Measurements from ENCODE around the gene GP1BB.
"Not testable (repeated sequence)": the region's sequence is repeated elsewhere in the genome, so short reads cannot be mapped to it uniquely, and the experiment has no call there.

Gene GP1BB

DNA sequence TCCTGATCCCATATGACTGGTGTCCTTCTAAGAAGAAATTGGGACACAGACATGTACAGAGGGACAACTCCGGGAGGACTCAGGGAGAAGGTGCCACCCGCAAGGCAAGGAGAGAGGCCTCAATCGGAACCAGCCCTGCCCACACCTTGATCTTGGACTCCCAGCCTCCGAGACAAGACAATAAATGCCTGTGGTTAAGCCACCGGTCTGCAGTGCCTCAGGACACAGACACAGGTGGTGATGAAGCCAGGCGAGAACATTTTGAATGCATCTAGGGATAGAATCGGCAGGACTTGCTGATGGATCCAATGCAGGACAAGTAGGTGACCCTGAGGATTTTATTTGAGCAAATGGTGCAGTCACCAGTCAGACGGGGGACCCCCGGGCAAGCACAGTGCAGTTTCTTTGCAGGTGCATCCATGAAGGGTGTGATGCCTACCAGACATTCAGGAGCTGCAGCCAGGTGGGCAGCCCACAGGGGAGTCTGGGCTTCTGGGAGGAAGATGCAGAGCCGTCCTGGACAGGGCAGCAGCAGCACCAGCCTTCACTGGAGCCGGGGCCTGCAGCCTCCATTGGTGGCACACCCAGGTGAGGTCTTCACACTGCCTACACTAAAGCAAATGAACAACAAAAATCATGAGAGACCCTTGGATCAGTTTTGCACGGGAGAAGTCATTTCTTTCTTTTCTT lies 29.2 kb upstream of the GP1BB start:
- no peak for DNase-seq (ENCODE audit: low spot score)

DNA sequence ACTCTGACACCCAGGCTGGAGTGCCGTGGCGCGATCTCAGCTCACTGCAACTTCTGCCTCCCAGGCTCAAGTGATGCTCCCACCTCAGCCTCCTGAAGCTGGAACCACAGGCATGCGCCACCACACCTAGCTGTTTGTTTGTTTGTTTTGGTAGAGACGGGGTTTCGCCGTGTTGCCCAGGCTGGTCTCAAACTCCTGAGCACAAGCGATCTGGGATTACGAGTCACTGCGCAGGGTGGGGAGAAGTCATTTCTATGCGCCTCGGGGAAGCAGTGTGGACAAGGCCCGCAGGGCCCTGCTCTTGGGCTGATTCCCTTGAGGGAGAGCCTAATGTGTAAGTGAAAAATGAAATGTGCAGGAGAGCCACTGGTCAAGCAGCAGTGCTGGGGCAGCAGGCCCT lies 28.6 kb upstream of the GP1BB start:
- no peak for DNase-seq (ENCODE audit: low spot score)

DNA sequence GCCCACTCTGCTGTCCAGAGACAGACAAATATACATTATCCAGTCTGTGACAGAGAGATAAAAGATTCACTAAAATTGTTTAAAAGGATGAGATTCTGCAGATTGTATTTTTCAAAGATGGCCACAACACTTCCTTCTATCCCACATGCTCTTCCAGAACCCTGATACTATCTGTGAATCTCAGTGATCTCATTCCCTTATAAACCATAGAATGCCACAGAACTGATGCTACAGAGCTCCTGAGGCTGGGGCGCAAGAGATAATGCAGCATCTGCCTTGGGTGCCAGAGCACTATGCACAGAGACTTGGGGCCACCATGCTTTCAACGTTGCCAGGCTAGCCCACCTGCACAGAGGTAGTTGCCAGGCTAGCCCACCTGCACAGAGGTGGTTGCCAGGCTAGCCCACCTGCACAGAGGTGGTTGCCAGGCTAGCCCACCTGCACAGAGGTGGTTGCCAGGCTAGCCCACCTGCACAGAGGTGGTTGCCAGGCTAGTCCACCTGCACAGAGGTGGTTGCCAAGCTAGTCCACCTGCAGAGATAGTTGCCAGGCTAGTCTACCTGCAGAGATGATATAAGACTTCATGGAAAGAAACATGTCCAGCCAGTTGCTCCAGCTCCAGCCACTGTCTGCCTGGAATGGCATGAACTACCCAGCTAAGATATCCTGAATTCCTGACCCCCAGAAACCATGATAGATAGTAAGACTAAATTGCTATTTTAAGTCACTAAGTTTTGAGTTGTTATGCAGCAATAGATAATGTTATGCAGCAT lies 26.6 kb upstream of the GP1BB start:
- DNase-seq (ENCODE audit: low spot score) = no peak

GRCh38 chr22:19697871-19698270 lies 25.5 kb upstream of the GP1BB start:
- not testable (repeated sequence) for DNase-seq (ENCODE audit: low spot score)

GRCh38 chr22:19700790-19701419 lies 22.4 kb upstream of the GP1BB start:
- no peak for DNase-seq (ENCODE audit: low spot score)

GRCh38 chr22:19701420-19702145 lies 21.8 kb upstream of the GP1BB start:
- no peak for DNase-seq (ENCODE audit: low spot score)

GRCh38 chr22:19703869-19704268 lies 19.5 kb upstream of the GP1BB start:
- no peak for DNase-seq (ENCODE audit: low spot score)

DNA sequence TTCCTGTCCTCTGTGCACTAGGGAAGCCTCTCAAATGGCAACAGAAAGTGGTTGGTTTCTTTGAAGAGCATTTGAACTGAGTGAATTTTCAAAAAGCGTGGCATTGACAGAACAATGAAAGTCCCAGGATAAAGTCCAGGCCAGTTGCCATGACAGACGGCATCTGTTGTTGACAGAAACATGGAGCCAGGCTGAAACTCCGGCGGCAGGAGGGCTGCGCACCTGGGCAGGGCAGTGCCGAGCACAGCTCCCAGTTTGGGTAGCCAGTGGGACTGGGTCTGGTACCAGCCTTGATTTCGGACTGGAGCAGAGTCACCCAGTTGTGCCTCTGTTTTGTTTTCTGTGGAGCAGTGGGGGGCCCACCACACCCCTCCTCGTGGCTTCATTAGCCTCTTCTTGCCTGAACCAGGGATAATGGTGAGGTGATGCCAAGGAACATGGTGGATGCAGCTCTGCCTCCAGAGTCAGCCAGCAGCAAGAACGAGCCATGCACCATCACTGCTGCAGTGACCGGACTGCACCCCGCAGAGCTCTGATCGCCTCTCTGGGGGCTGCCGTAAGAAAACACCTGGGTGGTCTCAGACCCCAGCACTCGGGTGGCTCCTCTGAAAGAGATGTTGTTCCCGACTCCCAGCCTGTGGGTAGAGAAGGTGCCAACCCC lies 18.9 kb upstream of the GP1BB start:
- no peak for DNase-seq (ENCODE audit: low spot score)

GRCh38 chr22:19705181-19705934 lies 18.0 kb upstream of the GP1BB start:
- no peak for DNase-seq (ENCODE audit: low spot score)

DNA sequence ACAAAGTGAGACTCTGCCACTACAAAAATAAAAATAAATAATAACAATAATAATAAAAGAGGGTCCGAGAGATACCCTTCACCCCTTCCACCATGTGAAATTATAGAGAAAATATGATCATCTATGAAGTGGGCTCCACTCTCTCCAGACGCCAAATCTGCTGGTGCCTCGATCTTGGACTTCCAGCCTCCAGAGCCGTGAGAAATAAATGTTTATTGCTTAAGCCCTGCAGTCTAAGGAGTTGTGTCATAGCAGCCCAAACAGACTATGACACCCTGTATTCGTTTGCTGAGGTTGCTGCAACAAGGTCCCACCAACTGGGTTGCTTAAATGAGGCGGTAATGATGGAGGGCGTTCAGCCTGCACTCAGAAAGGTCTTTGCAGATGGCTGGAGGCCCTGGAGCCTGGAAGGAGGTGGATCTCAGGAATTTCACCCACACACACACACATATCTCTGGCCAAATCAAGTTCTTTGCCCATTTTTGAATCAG lies 16.6 kb upstream of the GP1BB start:
- DNase-seq (ENCODE audit: low spot score) = no peak

- no peak for DNase-seq (ENCODE audit: low spot score)
These were observed 15.7 kb upstream of the GP1BB start for GRCh38 chr22:19707347-19708290.

DNA sequence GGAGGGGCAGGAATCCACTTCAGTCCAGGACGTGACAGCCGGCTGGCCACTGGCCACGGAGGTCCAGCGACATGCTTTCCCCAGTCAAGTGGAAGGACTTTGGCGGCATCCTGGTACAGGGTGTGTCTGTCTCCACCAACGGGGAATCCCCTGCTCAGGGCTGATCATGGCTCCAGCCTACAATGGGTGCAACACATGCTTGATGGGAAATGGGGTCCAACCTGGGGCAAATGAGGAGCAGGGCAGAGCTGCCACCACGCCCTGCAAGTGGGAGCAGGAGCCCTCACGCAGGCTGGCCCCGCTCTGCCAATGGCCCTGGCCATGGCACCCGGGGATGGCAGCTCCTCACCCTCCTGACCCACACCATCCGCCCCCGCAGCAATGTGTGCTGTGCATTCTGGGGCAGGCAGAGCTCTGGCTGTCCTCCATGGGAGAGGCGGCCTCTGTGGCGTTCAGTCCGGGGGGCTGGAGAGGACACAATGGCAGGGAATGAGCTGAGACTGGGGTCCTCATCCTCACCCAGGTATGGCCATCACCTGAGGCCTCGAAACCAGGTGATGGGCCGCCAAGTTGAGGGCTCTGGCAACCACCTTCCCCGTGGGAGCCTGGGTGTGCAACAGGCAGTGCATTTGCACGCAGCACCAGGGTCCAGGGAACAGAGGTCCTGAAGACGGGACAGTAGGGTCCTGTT lies 14.9 kb upstream of the GP1BB start:
- no peak for DNase-seq (ENCODE audit: low spot score)

DNA sequence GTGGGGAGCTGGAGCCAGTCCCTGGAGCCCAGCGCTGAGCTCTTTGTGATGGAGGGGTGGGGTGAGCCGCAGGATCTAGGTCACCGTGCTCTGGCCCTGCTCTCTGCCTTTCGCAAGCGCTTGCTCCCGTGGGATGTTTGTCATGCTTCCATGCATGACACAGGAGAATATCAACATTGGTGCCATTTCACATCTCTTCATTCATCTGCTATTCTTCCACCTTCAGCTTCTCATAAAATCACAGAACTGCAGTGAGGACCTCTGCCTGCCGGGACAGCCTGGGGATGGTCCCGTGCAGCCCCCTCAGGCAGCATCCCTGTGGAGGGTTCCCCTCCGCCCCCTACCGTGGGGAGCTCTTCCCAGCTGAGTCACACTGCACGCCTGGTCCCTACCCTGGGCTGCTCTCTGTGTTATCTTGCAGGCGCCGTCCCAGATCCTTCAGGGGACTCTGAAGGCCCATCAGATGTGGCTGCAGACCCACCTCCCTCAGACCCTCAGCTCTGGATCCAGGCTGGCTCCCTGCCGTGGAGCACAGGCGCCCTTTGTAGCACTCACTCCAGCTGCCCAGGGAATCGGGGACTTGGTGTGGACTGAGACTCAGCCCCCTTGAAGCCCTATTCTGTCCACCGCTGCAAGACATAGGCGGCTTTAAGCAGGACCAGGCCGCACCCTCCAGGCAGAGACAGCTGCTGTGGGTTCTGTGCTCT lies 14.1 kb upstream of the GP1BB start:
- no peak for DNase-seq (ENCODE audit: low spot score)

DNA sequence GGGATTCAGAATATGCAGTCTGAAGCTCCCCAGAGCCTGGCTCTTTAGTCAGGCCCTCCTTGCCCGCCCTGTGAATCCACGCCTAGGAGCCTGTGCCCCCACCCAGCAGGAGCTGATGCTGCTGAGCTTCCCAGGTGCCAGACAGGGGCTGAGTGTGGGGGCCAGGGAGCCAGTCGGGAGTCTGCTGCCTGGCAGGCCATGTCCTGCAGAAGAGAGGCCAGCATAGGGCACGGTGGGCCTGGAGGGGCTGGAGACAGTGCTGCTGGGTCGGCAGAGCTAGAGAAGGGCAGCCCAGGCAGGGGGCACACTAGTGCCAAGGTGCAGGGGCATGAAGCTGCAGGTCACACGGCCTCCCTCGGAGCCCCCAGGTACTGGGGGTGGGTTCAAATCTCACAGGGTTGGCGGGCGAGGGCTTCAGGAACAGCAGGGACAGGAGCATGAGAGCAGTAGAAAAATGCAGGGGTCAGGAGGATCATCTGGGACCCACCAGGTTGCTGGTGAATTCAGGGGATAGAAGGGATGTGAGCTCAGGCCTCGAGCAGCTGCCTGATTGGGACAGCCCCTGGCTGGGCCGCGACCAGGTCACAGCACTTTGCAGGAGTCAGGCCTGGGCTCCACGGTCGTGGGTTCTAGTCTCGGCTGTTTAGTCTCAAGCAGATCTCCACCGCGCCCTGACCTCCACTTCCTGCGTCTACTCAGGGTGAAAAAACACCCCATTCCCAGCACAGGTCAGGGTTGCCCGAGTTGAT lies 13.1 kb upstream of the GP1BB start:
- no peak for DNase-seq (ENCODE audit: low spot score)

- DNase-seq (ENCODE audit: low spot score) = no peak
These were observed 12.6 kb upstream of the GP1BB start for GRCh38 chr22:19710769-19711106.

DNA sequence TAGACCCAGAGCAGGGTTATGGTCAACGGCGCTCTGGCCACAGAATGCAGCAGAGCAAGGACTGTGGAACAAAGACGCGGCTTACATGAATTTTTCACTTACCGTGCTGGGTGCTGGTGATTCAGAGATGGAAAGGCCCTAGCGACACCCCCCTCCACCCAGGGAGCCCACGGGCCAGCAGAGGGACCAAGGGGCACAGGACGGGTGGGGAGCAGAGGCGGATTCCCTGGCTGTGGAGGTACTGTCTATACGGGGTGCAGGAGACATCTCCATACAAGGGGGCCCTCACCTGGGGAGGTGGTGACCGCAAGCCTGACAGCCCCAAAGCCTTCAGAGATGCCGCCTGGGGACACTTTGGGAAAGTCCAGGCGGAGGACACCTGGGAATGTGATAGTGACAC lies 10.1 kb upstream of the GP1BB start:
- DNase-seq (ENCODE audit: low spot score) = no peak

DNA sequence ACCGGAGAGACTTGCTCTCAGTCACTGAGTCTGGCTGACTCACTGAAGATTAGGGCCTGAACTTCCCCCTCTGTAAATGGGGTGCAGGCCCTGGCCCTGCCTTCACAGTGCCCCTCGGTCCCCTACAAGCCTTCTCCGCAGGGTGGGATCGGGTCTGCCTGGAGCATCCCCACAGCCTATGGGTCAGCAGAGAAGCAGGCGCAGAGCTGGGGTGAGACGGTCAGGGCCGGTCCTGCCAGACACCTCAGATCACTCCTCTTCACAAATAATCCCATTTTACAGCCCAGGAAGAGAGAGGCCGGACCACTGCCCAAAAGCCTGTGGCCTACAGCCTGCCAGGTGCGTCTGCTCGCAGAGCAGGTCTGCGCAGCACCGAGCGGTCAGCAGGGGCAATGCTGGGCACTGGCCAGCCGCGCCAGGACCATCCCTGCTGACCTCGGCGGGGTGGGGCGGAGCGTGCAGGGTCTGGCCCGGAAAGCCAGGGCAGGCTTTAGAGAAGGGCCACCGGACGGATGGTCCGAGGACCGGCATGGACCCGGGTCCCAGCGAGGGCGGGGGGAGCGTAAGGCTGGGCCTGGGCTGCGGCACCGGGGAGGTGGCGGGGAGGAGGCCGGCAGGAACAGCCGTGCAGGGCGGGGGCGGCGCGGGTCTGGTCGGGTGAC lies 9.6 kb upstream of the GP1BB start:
- no peak for DNase-seq (ENCODE audit: low spot score)

Measured in CD4-positive, alpha-beta T cell treated with Interleukin-15 for 4 hours (primary cell).